ENCODE measurements around the gene GATA5. TPM values are rescaled to one million over a fixed set of nuclear protein-coding genes. Genes with fewer than 3 reads are reported as not detected.

GATA5 gene
- polyA plus RNA-seq, 1 experiment: not detected

- CTCF ChIA-PET: no interaction called here
- POLR2A ChIA-PET: no interaction called here
- Histone ChIP-seq H3K4me3 (ENCODE audit: low read depth, low read length) (no peak overlapping the region), H3K9me3 (ENCODE audit: control insufficient read depth, insufficient read depth, low read length) (no peaks in the 10 kb centered on the region), H3K27me3 (ENCODE audit: control insufficient read depth, insufficient read depth, low read length) (peaks cover 31% of the 10 kb centered on the region), H3K27ac (ENCODE audit: low read depth, low read length) (no peak overlapping the region)
- no peak for DNase-seq (ENCODE audit: low read depth, low spot score)
- TF ChIP-seq CTCF (IDR thresholded peaks at IDR 0.05; ENCODE audit: low read depth, low read length): no peak
Measured at GRCh38 chr20:62515826-62516225, 40.0 kb upstream of the GATA5 start.

DNA sequence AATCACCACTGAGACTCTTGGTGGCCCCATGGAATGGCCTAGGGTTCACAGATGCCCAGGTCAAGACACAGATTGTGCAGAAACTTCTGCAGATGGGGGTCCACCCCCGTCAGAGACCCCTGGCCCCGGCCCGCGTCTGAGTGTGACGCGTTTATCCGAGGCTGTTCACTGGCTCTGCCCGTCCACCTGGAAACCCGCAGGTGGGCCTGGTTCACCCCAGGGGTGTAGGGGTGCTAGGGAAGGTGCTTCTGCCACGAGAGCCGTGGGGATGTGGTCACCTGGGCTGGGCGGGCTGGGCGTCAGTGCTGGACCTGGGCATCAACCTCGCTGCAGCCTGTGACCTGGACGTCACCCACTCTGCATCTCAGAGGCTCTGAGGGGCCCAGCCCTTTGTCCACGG, 39.5 kb upstream of the GATA5 start:
- no peak for DNase-seq (ENCODE audit: low read depth, low spot score)
- ChIA-PET CTCF (no interaction called here), POLR2A (no interaction called here)
- Histone ChIP-seq H3K27ac (ENCODE audit: low read depth, low read length) (no peak overlapping the region), H3K9me3 (ENCODE audit: control insufficient read depth, insufficient read depth, low read length) (no peaks in the 10 kb centered on the region), H3K27me3 (ENCODE audit: control insufficient read depth, insufficient read depth, low read length) (peaks cover 31% of the 10 kb centered on the region), H3K4me3 (ENCODE audit: low read depth, low read length) (no peak overlapping the region)
- TF ChIP-seq CTCF (IDR thresholded peaks at IDR 0.05; ENCODE audit: low read depth, low read length): no peak

DNA sequence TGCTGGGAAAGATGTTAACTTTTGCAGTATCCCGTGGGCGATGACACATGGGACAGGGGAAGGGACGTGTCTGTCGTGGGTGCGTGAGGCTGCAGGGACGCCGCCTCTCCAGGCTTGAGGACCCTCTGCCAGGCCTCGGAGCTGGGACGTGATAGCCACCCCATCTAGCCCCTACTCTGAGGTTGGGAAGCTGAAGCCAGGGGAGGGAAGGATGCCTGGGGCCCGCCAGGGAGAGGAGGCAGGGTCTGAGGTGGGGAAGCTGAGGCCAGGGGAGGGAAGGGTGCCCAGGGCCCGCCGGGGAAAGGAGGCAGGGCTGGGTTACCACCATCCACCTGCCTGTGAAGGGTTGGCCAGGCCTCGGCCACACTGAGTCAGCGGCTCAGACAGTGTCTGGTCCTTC, 38.2 kb upstream of the GATA5 start:
- ChIA-PET POLR2A (no interaction called here), CTCF (no interaction called here)
- no peaks in the 10 kb centered on the region for H3K9me3 ChIP-seq (ENCODE audit: control insufficient read depth, insufficient read depth, low read length)
- H3K27me3 ChIP-seq (ENCODE audit: control insufficient read depth, insufficient read depth, low read length): peaks cover 31% of the 10 kb centered on the region
- no peak for TF ChIP-seq CTCF (IDR thresholded peaks at IDR 0.05; ENCODE audit: low read depth, low read length)
- DNase-seq (ENCODE audit: low read depth, low spot score): no peak
- H3K27ac ChIP-seq (ENCODE audit: low read depth, low read length): no peak overlapping the region
- H3K4me3 ChIP-seq (ENCODE audit: low read depth, low read length): no peak overlapping the region

DNA sequence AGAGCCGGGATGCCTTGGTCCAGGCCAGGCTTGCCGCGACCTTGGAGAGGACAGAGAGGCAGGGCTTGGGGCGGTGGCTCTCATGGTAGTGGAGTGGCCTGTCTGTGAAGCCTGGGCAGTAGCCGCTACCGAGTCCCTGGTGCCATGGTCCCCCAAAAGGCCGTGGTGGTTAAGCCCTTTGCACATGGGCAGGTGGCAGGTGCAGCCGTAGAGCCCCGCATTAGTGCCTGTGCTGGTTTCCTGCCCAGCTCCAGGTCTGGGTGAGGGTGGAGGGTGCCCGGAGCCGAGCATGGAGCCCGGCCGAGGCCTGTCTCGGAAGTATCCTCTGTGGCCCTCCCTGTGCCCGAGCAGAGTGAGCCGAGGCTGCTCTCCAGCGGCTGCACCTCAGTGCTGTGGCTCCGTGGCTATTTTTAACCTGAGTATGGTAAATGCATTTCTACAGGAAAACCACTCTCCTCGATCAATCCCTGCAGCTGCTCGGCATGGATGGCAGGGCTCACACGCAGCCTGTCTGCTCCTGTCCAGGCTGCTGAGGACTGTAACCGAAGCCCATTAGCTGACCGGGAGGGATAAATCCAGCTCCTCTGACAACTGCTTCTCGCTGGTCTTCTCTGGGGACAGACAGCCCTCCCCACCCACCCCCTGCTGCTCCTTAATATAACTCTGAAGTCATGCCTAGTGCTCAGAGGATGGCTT, 36.3 kb upstream of the GATA5 start:
- H3K9me3 ChIP-seq (ENCODE audit: control insufficient read depth, insufficient read depth, low read length): no peaks in the 10 kb centered on the region; the same call in 1 of the 2 replicates
- ChIA-PET CTCF (no interaction called here), POLR2A (no interaction called here)
- no peak overlapping the region for H3K27ac ChIP-seq (ENCODE audit: low read depth, low read length)
- no peak for DNase-seq (ENCODE audit: low read depth, low spot score)
- H3K27me3 ChIP-seq (ENCODE audit: control insufficient read depth, insufficient read depth, low read length): peaks cover 31% of the 10 kb centered on the region
- no peak for TF ChIP-seq CTCF (IDR thresholded peaks at IDR 0.05; ENCODE audit: low read depth, low read length)
- H3K4me3 ChIP-seq (ENCODE audit: low read depth, low read length): no peak overlapping the region

- peaks cover 31% of the 10 kb centered on the region for H3K27me3 ChIP-seq (ENCODE audit: control insufficient read depth, insufficient read depth, low read length)
- no peak overlapping the region for H3K4me3 ChIP-seq (ENCODE audit: low read depth, low read length)
- ChIA-PET POLR2A (no interaction called here), CTCF (interaction anchor here (0.7 kb wide), 1 partner anchor 11 kb away, joined by 3 read pairs; no protein-coding TSS in a partner anchor)
- DNase-seq (ENCODE audit: low read depth, low spot score): no peak
- no peak for TF ChIP-seq CTCF (IDR thresholded peaks at IDR 0.05; ENCODE audit: low read depth, low read length)
- H3K9me3 ChIP-seq (ENCODE audit: control insufficient read depth, insufficient read depth, low read length): no peaks in the 10 kb centered on the region; the same call in 1 of the 2 replicates
- H3K27ac ChIP-seq (ENCODE audit: low read depth, low read length): no peak overlapping the region
Measured at GRCh38 chr20:62511300-62511914, 35.6 kb upstream of the GATA5 start.
